ENCODE measurements around the gene NSRP1. TPM values are rescaled to one million over a fixed set of nuclear protein-coding genes. Genes with fewer than 3 reads are reported as not detected.
"Not testable (repeated sequence)": the region's sequence is repeated elsewhere in the genome, so short reads cannot be mapped to it uniquely, and the experiment has no call there.

The NSRP1 gene
- total RNA-seq, 2 donors from 2014 or later, result 28.5 to 35.6 TPM

DNA sequence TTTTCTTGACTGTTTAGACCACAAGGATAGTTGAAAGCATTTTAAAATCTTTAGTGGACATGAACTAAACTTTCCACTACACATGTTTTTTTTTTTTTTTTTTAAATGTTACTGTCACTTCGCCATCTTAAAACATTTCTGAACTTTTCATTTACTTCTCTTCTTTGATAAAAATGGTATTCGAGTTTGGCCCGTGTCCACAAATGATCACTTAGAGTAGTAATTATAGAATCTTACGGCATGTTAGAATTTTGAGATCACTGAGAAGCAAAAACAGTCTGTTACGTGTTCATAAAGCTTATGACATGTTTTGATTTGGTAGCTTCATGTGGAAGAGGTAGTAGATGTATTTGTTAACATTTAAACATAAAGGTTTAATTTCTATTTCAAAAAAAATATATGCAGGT is 1.1 kb downstream of the NSRP1 start:
- TF ChIP-seq, protein P1, sequence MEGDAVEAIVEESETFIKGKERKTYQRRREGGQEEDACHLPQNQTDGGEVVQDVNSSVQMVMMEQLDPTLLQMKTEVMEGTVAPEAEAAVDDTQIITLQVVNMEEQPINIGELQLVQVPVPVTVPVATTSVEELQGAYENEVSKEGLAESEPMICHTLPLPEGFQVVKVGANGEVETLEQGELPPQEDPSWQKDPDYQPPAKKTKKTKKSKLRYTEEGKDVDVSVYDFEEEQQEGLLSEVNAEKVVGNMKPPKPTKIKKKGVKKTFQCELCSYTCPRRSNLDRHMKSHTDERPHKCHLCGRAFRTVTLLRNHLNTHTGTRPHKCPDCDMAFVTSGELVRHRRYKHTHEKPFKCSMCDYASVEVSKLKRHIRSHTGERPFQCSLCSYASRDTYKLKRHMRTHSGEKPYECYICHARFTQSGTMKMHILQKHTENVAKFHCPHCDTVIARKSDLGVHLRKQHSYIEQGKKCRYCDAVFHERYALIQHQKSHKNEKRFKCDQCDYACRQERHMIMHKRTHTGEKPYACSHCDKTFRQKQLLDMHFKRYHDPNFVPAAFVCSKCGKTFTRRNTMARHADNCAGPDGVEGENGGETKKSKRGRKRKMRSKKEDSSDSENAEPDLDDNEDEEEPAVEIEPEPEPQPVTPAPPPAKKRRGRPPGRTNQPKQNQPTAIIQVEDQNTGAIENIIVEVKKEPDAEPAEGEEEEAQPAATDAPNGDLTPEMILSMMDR (conservative IDR thresholded peaks at IDR 0.05), result no peak
- Mint-ChIP-seq H3K9me3 (no peaks in the 10 kb centered on the region), H3K36me3 (ENCODE audit: low read depth) (peaks cover 19% of the 10 kb centered on the region), H3K4me3 (peak overlapping the region; percentile 94), H3K4me1 (peaks cover 8% of the 10 kb centered on the region), H3K27ac (peak overlapping the region; percentile 100), H3K27me3 (ENCODE audit: insufficient read depth) (no peaks in the 10 kb centered on the region)
- Histone ChIP-seq H3K36me3 (ENCODE audit: control insufficient read depth, insufficient read depth, low read length) (peaks cover 30% of the 10 kb centered on the region), H3K4me3 (ENCODE audit: low read length) (peak overlapping the region; percentile 92), H3K27ac (ENCODE audit: low read depth, low read length) (no peak overlapping the region), H3K4me1 (ENCODE audit: control insufficient read depth, insufficient read depth, low read length) (no peaks in the 10 kb centered on the region), H3K27me3 (ENCODE audit: control insufficient read depth, insufficient read depth, low read length, poor library complexity, severe bottlenecking) (no peaks in the 10 kb centered on the region), H3K9me3 (ENCODE audit: control insufficient read depth, low read length) (no peaks in the 10 kb centered on the region), H3K9ac (ENCODE audit: extremely low read depth, low read length, poor library complexity, severe bottlenecking) (peak overlapping the region; percentile 98)
- 77 to 82% methylated on average over 3 to 4 of the region's 5 CpGs for WGBS, 2 experiments (ENCODE audit: insufficient coverage in 1 of 2, insufficient read length in 1 of 2)
- no peak for DNase-seq

DNA sequence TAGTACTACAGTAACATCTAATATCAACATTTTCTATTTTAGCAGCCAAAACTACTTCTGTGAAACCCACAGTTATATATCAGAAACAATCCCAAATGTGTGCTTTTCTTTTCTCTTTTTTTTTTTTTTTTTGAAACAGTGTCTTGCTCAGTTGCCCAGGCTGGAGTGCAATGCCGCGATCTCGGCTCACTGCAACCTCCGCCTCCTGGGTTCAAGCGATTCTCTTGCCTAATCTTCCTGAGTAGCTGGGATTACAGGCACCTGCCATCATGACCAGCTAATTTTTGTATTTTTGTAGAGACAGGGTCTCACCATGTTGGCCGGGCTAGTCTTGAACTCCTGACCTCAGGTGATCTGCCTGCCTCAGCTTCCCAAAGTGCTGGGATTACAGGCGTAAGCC is 2.0 kb downstream of the NSRP1 start:
- H3K27me3 Mint-ChIP-seq (ENCODE audit: insufficient read depth); H3K4me1 ChIP-seq (ENCODE audit: control insufficient read depth, insufficient read depth, low read length); H3K9ac ChIP-seq (ENCODE audit: extremely low read depth, low read length, poor library complexity, severe bottlenecking); H3K27ac ChIP-seq (ENCODE audit: low read depth, low read length); DNase-seq; H3K9me3 ChIP-seq (ENCODE audit: control insufficient read depth, low read length); H3K27me3 ChIP-seq (ENCODE audit: control insufficient read depth, insufficient read depth, low read length, poor library complexity, severe bottlenecking); H3K27ac Mint-ChIP-seq; H3K9me3 Mint-ChIP-seq; H3K4me1 Mint-ChIP-seq: not testable (repeated sequence)
- Mint-ChIP-seq H3K4me3 (peak overlapping the region; percentile 94), H3K36me3 (ENCODE audit: low read depth) (peaks cover 22% of the 10 kb centered on the region)
- Histone ChIP-seq H3K36me3 (ENCODE audit: control insufficient read depth, insufficient read depth, low read length) (peaks cover 35% of the 10 kb centered on the region), H3K4me3 (ENCODE audit: low read length) (peak overlapping the region; percentile 92)
- 95 to 97% methylated on average over 6 to 7 of the region's 7 CpGs for WGBS, 2 experiments (ENCODE audit: insufficient coverage in 1 of 2, insufficient read length in 1 of 2)

DNA sequence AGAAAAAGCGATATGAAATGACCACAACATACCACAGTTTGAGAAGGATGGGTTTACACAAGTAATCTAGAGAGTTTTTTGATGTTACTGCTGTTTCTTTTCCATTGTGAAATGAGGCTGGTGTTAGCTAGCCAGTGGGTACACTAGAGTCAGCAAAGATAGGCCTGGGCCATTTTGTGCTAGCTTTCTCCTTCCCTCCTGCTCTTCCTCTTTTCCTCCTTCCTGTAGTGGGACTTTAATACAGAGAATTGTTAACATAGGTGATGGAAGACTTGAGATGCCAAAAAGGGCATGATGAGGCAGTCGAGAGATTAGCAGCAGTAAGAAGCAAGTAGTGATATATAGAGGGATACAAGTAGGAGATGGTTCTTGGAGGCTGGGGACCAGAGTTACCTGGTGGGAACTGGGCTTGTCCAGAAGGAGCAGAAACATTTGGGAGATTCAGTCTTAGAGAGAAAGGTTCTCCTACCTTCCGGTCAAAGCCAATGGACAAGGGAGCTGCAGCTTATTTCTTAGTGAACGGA is 7.7 kb downstream of the NSRP1 start:
- Histone ChIP-seq H3K4me1 (ENCODE audit: control insufficient read depth, insufficient read depth, low read length) (no peaks in the 10 kb centered on the region), H3K27ac (ENCODE audit: low read depth, low read length) (no peak overlapping the region), H3K4me3 (ENCODE audit: low read length) (no peak overlapping the region), H3K27me3 (ENCODE audit: control insufficient read depth, insufficient read depth, low read length, poor library complexity, severe bottlenecking) (no peaks in the 10 kb centered on the region), H3K9me3 (ENCODE audit: control insufficient read depth, low read length) (no peaks in the 10 kb centered on the region), H3K36me3 (ENCODE audit: control insufficient read depth, insufficient read depth, low read length) (peaks cover 74% of the 10 kb centered on the region), H3K9ac (ENCODE audit: extremely low read depth, low read length, poor library complexity, severe bottlenecking) (no peak overlapping the region)
- DNase-seq, result no peak
- H3K9me3 Mint-ChIP-seq, result no peaks in the 10 kb centered on the region
- H3K27me3 Mint-ChIP-seq (ENCODE audit: insufficient read depth), result no peaks in the 10 kb centered on the region
- WGBS, 2 experiments (ENCODE audit: insufficient coverage in 1 of 2, insufficient read length in 1 of 2), result 90 to 100% methylated on average over 2 to 4 of the region's 4 CpGs
- H3K27ac Mint-ChIP-seq, result peak overlapping the region; percentile 9
- TF ChIP-seq, protein P1 (conservative IDR thresholded peaks at IDR 0.05), result no peak
- no peak overlapping the region for H3K4me3 Mint-ChIP-seq
- H3K4me1 Mint-ChIP-seq, result no peaks in the 10 kb centered on the region
- peaks cover 31% of the 10 kb centered on the region for H3K36me3 Mint-ChIP-seq (ENCODE audit: low read depth)

DNA sequence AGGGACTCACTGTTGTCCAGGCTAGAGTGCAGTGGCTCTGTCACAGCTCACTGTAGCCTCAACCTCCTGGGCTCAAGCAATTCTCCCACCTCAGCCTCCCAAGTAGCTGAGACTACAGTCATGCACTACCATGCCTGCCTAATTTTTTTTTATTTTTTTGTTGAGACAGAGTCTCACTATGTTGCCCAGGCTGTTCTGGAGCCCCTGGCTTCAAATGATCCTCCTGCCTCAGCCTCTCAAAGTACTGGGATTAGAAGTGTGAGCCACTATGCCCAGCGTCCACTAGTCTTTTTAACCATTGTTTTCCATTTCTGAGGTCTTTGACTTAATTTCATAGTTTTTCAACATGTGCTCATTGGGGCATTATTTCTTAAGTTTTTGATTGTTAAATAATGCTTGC is 13.5 kb downstream of the NSRP1 start:
- Histone ChIP-seq H3K36me3 (ENCODE audit: control insufficient read depth, insufficient read depth, low read length) (peaks cover 85% of the 10 kb centered on the region), H3K4me3 (ENCODE audit: low read length) (no peak overlapping the region), H3K27ac (ENCODE audit: low read depth, low read length) (no peak overlapping the region), H3K9ac (ENCODE audit: extremely low read depth, low read length, poor library complexity, severe bottlenecking) (no peak overlapping the region), H3K9me3 (ENCODE audit: control insufficient read depth, low read length) (no peaks in the 10 kb centered on the region), H3K27me3 (ENCODE audit: control insufficient read depth, insufficient read depth, low read length, poor library complexity, severe bottlenecking) (no peaks in the 10 kb centered on the region), H3K4me1 (ENCODE audit: control insufficient read depth, insufficient read depth, low read length) (peaks cover 6% of the 10 kb centered on the region)
- TF ChIP-seq, protein P1 (conservative IDR thresholded peaks at IDR 0.05), result no peak
- Mint-ChIP-seq H3K36me3 (ENCODE audit: low read depth) (peaks cover 56% of the 10 kb centered on the region), H3K9me3 (no peaks in the 10 kb centered on the region), H3K27me3 (ENCODE audit: insufficient read depth) (no peaks in the 10 kb centered on the region), H3K4me3 (no peak overlapping the region), H3K4me1 (peaks cover 24% of the 10 kb centered on the region), H3K27ac (no peak overlapping the region)
- 86 to 100% methylated on average over 1 of the region's 1 CpG for WGBS, 2 experiments (ENCODE audit: insufficient coverage in 1 of 2, insufficient read length in 1 of 2)
- DNase-seq, result no peak

Measured in endodermal cell (in vitro differentiated cells).